AG08396 (cell line): ENCODE measurements around the gene UTP14C.
"Not testable (repeated sequence)": the region's sequence is repeated elsewhere in the genome, so short reads cannot be mapped to it uniquely, and the experiment has no call there.

Source experiments
- DNase-seq: peaks from one replicate; pipeline ENCODE4 v3.0.0; 2012; ENCODE audit warnings: low spot score, mixed read lengths

Gene UTP14C

GRCh38 chr13:52043675-52044074 is 19.2 kb downstream of the UTP14C start:
- no peak for DNase-seq

DNA sequence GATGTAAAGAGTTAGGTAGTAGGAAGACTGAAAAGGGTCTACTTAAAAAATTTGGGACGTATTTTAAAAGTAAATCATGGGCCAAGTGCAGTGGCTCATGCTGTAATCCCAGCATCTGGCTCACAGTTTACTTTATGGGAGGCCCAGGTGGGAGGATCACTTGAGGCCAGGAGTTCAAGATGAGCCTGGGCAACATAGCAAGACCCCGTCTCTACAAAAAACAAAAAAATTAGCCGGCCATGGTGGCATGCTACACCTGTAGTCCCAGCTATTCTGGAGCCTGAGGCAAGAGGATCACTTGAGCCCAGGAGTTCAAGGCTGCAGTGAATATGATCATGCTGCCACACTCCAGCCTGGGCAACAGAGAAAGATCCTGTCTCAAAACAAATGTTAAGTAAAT is 23.0 kb downstream of the UTP14C start:
- DNase-seq = no peak

- DNase-seq = no peak
Observed at GRCh38 chr13:52048516-52048915, 24.0 kb downstream of the UTP14C start.

DNA sequence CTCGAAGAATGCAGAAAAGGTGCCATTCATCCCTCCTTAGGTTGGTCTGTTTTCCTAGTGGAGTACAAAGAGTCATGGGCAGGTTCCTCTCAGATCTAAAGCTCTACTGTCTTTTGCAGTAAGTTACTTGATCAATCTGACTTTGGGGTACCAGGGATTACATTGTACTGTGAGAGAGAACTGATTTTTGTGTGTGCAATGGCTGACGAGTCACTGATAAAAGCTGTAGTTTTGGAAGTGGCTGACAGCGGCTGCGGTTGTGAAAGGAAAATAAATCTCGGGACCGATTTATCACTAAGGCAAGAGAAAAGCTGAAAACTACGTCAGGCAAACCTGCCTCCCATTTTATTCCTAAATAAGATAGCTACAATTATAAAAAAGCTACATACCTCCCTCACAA is 26.9 kb downstream of the UTP14C start:
- no peak for DNase-seq

DNA sequence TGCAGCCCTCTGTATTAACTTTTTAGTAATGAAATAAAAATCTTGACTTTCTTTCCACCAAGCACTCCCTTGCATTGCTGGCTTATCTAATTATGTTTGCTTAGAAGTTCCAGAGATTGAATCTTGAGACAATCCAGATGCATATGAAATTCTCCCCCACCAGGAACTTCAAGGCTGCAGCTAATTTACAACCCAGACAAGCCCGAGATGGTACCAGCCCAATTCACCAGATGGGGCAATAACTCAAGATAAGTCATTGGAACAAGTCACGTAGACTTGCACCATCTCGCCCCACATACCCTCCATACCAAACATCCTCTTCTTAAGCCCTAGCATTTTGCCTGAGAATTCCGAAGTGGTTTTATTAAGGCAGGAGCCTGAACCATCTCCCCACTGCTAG is 29.0 kb downstream of the UTP14C start:
- no peak for DNase-seq

DNA sequence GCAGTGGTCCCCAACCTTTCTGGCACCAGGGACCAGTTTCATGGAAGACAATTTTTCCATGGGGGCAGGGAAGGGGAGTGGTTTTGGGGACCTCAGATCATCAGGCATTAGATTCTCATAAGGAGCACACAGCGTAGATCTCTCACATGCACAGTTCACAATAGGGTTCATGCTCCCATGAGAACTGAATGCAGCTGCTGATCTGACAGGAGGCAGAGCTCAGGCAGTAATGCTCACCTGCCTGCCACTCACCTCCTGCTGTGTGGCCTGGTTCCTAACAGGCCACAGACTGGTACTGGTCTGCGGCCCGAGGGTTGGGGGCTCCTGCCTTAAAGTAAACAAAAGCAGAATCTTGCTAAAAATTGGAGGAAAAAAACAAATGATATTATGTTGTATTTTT is 36.6 kb downstream of the UTP14C start:
- not testable (repeated sequence) for DNase-seq

GRCh38 chr13:52061587-52061986 is 37.1 kb downstream of the UTP14C start:
- DNase-seq = no peak

GRCh38 chr13:52067237-52067636 is 42.7 kb downstream of the UTP14C start:
- no peak for DNase-seq

GRCh38 chr13:52070929-52071523 is 46.5 kb downstream of the UTP14C start:
- DNase-seq = peak; percentile 42
